Type B pancreatic cell (in vitro differentiated cells): Measurements from ENCODE around the gene HOXD13. TPM values are rescaled to one million over a fixed set of nuclear protein-coding genes. Genes with fewer than 3 reads are reported as not detected.
A peak's percentile ranks its signal among the peaks of the same experiment; 100 is the strongest.

ENCODE experiments used
- DNase-seq: peaks from one replicate; pipeline ENCODE4 v3.0.0; 2021; ENCODE audit warnings: mixed read lengths; ENCODE audit not compliant: unreplicated experiment; ENCODE audit errors: extremely low spot score
- H3K27ac Mint-ChIP-seq: 2 replicates; pipeline ENCODE4 v1.8.0; 2021; ENCODE audit warnings: mild to moderate bottlenecking, mixed read lengths
- H3K27me3 Mint-ChIP-seq: 2 replicates; pipeline ENCODE4 v1.8.0; 2021; ENCODE audit warnings: mixed read lengths
- H3K36me3 Mint-ChIP-seq: 2 replicates; pipeline ENCODE4 v1.8.0; 2021; ENCODE audit warnings: mixed read lengths
- H3K4me1 Mint-ChIP-seq: one replicate; pipeline ENCODE4 v1.8.0; 2021; ENCODE audit warnings: mixed read lengths; ENCODE audit not compliant: unreplicated experiment
- H3K4me3 Mint-ChIP-seq: 2 replicates; pipeline ENCODE4 v1.8.0; 2021; ENCODE audit warnings: mild to moderate bottlenecking, mixed read lengths
- H3K9me3 Mint-ChIP-seq: 2 replicates; pipeline ENCODE4 v1.8.0; 2021; ENCODE audit warnings: mixed read lengths
- total RNA-seq: library from RNA; stranded (reverse); gene quantifications from 2 replicates; pipeline ENCODE4 v1.2.1, GENCODE V29; 2021; ENCODE audit warnings: low replicate concordance
- TF ChIP-seq, protein P1 (sequence below): fragments of 200-600 bp; sonication (generic); conservative IDR thresholded peaks from 2 replicates; pipeline ENCODE4 v1.5.0; 2021; ENCODE audit warnings: antibody characterized with exemption, mild to moderate bottlenecking

Gene HOXD13
- total RNA-seq, 1 donor from 2014 or later, result 0.43 TPM

DNA sequence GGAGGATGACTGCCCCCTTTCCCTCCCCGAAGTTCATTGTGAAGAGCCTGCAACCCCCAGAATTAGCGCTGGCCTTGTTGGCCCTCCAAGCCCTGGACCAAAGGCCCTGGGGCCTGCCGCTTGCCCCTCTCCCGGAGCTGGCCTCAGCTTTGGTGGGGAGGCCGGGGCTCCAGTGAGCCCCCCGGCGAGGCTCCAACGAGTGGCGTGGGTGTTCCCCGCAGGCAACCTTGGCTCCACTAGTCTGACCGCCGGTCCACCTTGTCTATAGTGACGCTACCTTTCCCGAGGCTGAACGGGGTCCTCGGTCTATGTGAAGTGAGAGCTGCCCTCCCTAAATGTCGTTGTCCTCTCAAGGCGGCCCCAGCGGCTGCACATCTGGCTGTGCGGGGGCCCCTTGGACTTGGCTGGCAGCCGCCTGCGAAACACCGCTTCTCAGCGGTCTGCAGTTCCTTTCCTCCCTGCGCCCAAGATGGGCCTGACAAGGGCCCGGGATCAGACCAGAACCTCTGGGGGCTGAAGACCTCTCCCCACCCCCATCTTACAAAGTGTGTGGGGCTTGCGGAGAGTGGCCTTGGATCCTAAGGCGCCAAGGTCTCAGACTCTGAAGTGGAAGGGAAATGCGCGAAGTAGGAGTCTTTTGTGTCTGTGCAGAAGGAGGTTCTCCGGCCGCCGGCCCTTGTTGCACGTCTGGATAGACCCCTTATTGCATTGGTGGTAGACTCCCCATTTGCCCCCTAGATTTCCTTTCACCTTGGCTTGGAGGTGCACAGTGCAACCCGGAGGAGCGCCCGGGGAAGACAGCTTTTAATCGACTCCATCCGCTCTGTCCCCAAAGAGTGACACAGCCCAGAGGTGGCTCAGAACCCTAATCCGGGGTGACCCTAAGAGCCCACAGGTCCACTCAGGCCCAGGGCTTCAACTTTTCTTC lies 20.1 kb downstream of the HOXD13 start:
- Mint-ChIP-seq H3K4me1 (no peaks in the 10 kb centered on the region), H3K27ac (no peak overlapping the region), H3K27me3 (peaks cover 96% of the 10 kb centered on the region), H3K4me3 (no peak overlapping the region), H3K9me3 (peaks cover 6% of the 10 kb centered on the region), H3K36me3 (peaks cover 5% of the 10 kb centered on the region)
- DNase-seq, result peak; percentile 67
- TF ChIP-seq, protein P1, sequence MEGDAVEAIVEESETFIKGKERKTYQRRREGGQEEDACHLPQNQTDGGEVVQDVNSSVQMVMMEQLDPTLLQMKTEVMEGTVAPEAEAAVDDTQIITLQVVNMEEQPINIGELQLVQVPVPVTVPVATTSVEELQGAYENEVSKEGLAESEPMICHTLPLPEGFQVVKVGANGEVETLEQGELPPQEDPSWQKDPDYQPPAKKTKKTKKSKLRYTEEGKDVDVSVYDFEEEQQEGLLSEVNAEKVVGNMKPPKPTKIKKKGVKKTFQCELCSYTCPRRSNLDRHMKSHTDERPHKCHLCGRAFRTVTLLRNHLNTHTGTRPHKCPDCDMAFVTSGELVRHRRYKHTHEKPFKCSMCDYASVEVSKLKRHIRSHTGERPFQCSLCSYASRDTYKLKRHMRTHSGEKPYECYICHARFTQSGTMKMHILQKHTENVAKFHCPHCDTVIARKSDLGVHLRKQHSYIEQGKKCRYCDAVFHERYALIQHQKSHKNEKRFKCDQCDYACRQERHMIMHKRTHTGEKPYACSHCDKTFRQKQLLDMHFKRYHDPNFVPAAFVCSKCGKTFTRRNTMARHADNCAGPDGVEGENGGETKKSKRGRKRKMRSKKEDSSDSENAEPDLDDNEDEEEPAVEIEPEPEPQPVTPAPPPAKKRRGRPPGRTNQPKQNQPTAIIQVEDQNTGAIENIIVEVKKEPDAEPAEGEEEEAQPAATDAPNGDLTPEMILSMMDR, result no peak

DNA sequence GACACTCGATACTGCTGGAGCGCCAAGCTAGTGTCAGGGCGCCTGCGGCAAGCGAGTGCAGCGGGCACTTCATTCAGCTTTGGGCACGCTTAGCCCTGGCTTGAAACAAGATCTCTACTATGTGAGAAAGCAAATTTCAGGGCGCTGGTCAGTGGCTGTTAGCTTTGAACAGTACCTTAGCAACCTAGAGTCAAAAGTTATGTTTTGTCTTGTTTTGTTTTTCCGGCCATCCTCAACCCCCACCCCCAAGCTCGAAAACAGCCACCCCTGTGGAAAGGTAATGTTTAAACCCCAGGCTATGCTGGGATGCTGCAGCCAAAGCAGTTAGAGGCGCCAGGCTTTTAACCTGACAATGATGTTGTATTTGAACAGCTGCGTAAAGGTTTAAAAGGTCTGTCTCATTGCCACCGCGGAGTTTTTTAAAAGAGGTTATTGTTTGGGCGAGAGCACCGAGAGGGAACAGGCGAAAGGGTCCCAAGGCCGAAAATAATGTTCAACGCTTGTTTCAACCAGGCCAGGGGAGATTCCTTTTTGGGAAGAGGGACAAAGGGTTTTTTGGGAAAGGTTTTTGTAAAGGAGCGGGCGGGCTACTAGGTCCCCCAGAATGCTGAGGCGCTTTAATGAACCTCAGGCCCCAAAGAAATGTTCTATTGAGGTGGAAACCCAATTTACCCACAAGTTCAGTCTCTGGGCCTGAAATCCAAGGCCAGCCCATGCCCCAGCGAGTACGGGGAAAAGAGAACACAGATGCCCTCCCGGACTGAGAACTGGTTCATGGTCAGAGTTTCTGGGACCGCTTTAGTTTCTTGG lies 21.8 kb downstream of the HOXD13 start:
- Mint-ChIP-seq H3K27ac (peak overlapping the region; percentile 18), H3K4me1 (no peaks in the 10 kb centered on the region), H3K4me3 (no peak overlapping the region), H3K36me3 (peaks cover 5% of the 10 kb centered on the region), H3K27me3 (peaks cover 99% of the 10 kb centered on the region), H3K9me3 (peaks cover 6% of the 10 kb centered on the region)
- DNase-seq, result no peak
- TF ChIP-seq, protein P1, result no peak

DNA sequence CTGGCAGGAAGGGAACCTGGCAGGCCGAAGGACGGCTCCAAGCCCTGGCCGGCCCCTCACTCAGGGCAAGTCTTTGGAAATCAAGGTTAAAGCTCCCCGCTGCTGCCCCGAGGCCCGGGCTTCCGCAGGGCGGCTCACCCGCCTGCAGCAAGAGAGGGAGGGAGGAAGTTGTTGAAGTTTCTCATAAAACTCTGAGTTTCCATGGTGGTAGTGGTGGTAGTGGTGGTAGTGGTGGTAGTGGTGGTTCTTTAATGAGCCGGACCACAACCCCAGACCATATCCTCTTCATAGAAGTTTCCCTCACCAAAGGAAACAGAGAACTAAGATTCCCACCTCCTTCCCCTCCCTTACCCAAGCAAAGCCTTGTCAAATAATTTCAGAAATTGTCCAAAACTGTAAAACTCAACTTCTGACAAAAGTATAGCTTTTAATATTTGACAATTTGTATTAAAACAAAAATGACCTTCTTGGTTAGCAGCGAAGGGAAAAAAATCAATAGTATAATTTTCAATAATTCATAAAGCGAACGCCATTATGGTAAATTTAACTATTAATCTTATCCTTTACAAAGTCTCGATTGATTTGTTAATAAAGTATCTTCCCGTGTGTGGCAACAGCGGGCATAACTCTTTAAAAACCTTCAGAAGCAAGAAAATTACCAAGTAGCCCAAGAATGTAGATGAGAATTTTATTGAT lies 22.6 kb downstream of the HOXD13 start:
- DNase-seq, result peak; percentile 54
- H3K27ac Mint-ChIP-seq, result no peak overlapping the region
- peaks cover 9% of the 10 kb centered on the region for H3K36me3 Mint-ChIP-seq
- TF ChIP-seq, protein P1, result no peak
- H3K27me3 Mint-ChIP-seq, result peaks cover 99% of the 10 kb centered on the region
- no peak overlapping the region for H3K4me3 Mint-ChIP-seq
- peaks cover 6% of the 10 kb centered on the region for H3K9me3 Mint-ChIP-seq
- no peaks in the 10 kb centered on the region for H3K4me1 Mint-ChIP-seq

DNA sequence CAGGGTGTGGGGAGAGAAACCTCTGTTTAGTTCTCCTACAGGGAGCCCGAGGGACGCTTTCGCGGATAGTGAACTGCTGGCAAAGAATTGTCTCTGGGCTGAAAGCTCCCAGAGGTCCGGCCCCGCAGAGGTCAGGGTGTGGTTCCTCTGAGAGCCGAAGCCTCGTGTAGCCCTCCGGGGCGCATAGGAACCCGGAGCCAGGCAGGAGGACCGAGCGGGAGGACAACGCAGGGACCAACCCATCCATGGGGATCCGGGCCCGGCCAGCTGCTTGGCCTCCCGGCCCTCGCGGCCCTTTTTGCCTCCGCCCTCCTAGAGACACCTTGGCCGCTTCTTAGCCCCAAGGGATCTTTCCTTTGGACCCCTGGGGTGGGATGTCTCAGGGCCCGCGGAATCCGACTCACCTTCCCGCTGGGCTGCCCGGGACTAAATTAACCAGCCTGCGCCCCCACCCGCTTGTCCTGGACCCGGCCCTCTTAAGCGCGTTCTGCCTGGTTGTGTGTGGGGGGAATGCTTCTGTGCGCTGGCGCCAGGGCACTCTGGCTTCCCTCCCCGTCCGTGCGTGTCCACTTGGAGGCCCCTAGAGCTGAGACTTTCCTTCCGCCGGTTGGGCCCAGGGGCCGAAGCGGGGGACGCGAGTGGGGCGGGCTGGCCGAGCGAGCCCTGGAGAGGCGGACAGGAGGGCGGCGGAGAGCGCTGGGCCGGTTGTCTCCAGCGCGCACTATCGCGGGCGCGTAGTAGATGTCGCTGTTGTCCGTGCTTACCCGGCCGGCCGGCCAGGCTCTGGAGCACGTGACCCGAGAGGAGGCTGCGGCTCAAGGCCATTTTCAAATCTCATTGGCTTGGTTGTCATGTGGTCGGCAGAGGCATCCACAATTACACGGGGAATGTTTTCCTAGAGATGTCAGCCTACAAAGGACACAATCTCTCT lies 23.6 kb downstream of the HOXD13 start, which contains the start of gene HOXD10:
TSS of gene HOXD10 (plus strand) at position 896 of the 931 bp plus-strand sequence. CDS start 56 bp downstream, outside the sequence.
- Mint-ChIP-seq H3K4me3 (peak within 1 kb of the TSS; percentile 58), H3K36me3 (peaks cover 9% of the 10 kb centered on the region), H3K27ac (no peak within 1 kb of the TSS), H3K27me3 (peaks cover 99% of the 10 kb centered on the region), H3K9me3 (peaks cover 6% of the 10 kb centered on the region), H3K4me1 (no peaks in the 10 kb centered on the region)
- DNase-seq, result no peak
- TF ChIP-seq, protein P1, result peak; percentile 51
